Cardiac fibroblast (primary cell): ENCODE data around the gene FGGY.

Experiments
- DNase-seq, 2 donors: peaks; one replicate each; pipeline versions ENCODE4 v3.0.0 to v3.0.0-alpha.2; 2010; ENCODE audit warnings: low read depth in 2 of 2
- H3K4me3 ChIP-seq, 2 donors: replicated peaks in 1 of 2; 1 replicate in 1 of 2; 2 replicates in 1 of 2; pipeline ENCODE4 v1.5.1; 2011; ENCODE audit warnings: low read depth in 2 of 2, low read length in 2 of 2, mild to moderate bottlenecking in 2 of 2, moderate library complexity in 1 of 2
- CTCF ChIP-seq: IDR thresholded peaks from one replicate; pipeline ENCODE4 v1.5.1; 2011; ENCODE audit warnings: low read depth, mild to moderate bottlenecking, low read length, inconsistent platforms

FGGY gene

GRCh38 chr1:59671953-59672305 is 375.0 kb downstream of the FGGY start:
- TF ChIP-seq CTCF, result no peak
- no peak for DNase-seq
- no peak overlapping the region for H3K4me3 ChIP-seq

GRCh38 chr1:59672851-59673572 is 376.1 kb downstream of the FGGY start:
- TF ChIP-seq CTCF, result no peak
- peak; percentile 68 to 88 for DNase-seq
- H3K4me3 ChIP-seq, result no peak overlapping the region

GRCh38 chr1:59673573-59674450 is 376.9 kb downstream of the FGGY start:
- H3K4me3 ChIP-seq, result no peak overlapping the region
- DNase-seq, result no peak
- no peak for TF ChIP-seq CTCF

GRCh38 chr1:59674595-59674994 is 377.7 kb downstream of the FGGY start:
- H3K4me3 ChIP-seq, result no peak overlapping the region
- peak; percentile 74 to 84 for DNase-seq
- no peak for TF ChIP-seq CTCF

GRCh38 chr1:59675936-59676335 is 379.0 kb downstream of the FGGY start:
- DNase-seq, result no peak
- TF ChIP-seq CTCF, result no peak

GRCh38 chr1:59678040-59678439 is 381.1 kb downstream of the FGGY start:
- no peak overlapping the region for H3K4me3 ChIP-seq
- peak in 1 of 2 donors; percentile 49 for DNase-seq
- no peak for TF ChIP-seq CTCF

More at GRCh38 chr1:59675936-59676335, 379.0 kb downstream of the FGGY start:
- H3K4me3 ChIP-seq, result no peak overlapping the region
